K562 (cell line): ENCODE data around the gene APBB2. TPM values are rescaled to one million over a fixed set of nuclear protein-coding genes. Genes with fewer than 3 reads are reported as not detected.

ENCODE experiments used
- ATAC-seq: fragments of 200-7000 bp; cut with Tn5 transposase; 3 replicates; pipeline ENCODE4 v1.9.1; 2020; ENCODE audit warnings: moderate library complexity
- BruUV-seq: library from RNA; stranded (reverse); fragments of 400-500 nt; replicated peaks from 2 replicates; lab custom pipeline; 2021; lab: Mats Ljungman, UMichigan
- CTCF ChIA-PET: fragments of 300-600 bp; formaldehyde crosslinking; extraction: SDS; loops from one replicate; lab custom pipeline; 2021; ENCODE audit warnings: low intra/inter-chr PET ratio; lab: Yijun Ruan, JAX
- POLR2A ChIA-PET: fragments of 300-600, 350-650 bp; sonication (Branson Sonifier 250); formaldehyde crosslinking; extraction: SDS; loops from one replicate; lab custom pipeline; 2021; ENCODE audit warnings: antibody characterized with exemption, inconsistent platforms; lab: Yijun Ruan, JAX
- DNase-seq, 4 experiments: peaks; one replicate each; pipeline versions ENCODE4 v3.0.0 to v3.0.0-alpha.2; 2011 to 2018; ENCODE audit warnings: low spot score in 3 of 4, mixed read lengths in 3 of 4; ENCODE audit errors: extremely low read depth in 1 of 4
- FAIRE-seq: peaks from 2 replicates; lab custom pipeline; 2011; peaks lifted over from hg19 to GRCh38; lab: Jason Lieb, UNC
- H2AFZ ChIP-seq: 2 replicates; pipeline ENCODE4 v1.6.0; 2011; ENCODE audit warnings: low read depth, low read length, control low read depth, inconsistent platforms
- H3K27ac ChIP-seq: fragments of 200-600 bp; 3 replicates; pipeline ENCODE4 v1.8.0; 2011; ENCODE audit warnings: low read depth, mild to moderate bottlenecking, control low read depth, inconsistent platforms, low read length, moderate library complexity, mixed read lengths; ENCODE audit errors: extremely low read depth
- H3K27me3 ChIP-seq, 2 experiments: fragments of 300-600 bp in 1 of 2; 2 replicates in 1 of 2; 3 replicates in 1 of 2; pipeline versions ENCODE4 v1.6.0 to v1.8.0; 2011; ENCODE audit warnings: inconsistent platforms in 2 of 2, low read length in 2 of 2, mild to moderate bottlenecking in 1 of 2, mixed read lengths in 1 of 2, moderate library complexity in 1 of 2; ENCODE audit not compliant: control insufficient read depth in 2 of 2, insufficient read depth in 2 of 2
- H3K36me3 ChIP-seq: fragments of 300-600 bp; 3 replicates; pipeline ENCODE4 v1.8.0; 2011; ENCODE audit warnings: mild to moderate bottlenecking, low read length, inconsistent platforms; ENCODE audit not compliant: control insufficient read depth, insufficient read depth
- H3K4me1 ChIP-seq, 2 experiments: fragments of 200-600 bp in 1 of 2; replicated peaks in 1 of 2; 2 replicates in 1 of 2; 3 replicates in 1 of 2; pipeline versions ENCODE4 v1.5.1 to v1.8.0; 2011; ENCODE audit warnings: inconsistent platforms in 2 of 2, low read length in 2 of 2, mild to moderate bottlenecking in 1 of 2, mixed read lengths in 1 of 2, moderate library complexity in 1 of 2; ENCODE audit not compliant: control insufficient read depth in 2 of 2, insufficient read depth in 2 of 2
- H3K4me2 ChIP-seq: 2 replicates; pipeline ENCODE4 v1.6.1; 2011; ENCODE audit warnings: low read length, control low read depth, inconsistent platforms, mixed read lengths; ENCODE audit not compliant: insufficient read depth
- H3K4me3 ChIP-seq: fragments of 200-600 bp; sonication (generic), shearing (Covaris generic); 2 replicates; pipeline ENCODE4 v1.5.1; 2016; ENCODE audit warnings: control low read depth, inconsistent platforms
- H3K79me2 ChIP-seq: fragments of 200-600 bp; 3 replicates; pipeline ENCODE4 v1.8.0; 2011; ENCODE audit warnings: low read length, inconsistent platforms; ENCODE audit not compliant: control insufficient read depth, insufficient read depth
- H3K9ac ChIP-seq, 2 experiments: 2 replicates each; pipeline versions ENCODE4 v1.6.0 to v1.6.1; 2011; ENCODE audit warnings: low read depth in 2 of 2, low read length in 2 of 2, control low read depth in 1 of 2, inconsistent platforms in 1 of 2, mild to moderate bottlenecking in 1 of 2, mixed read lengths in 1 of 2; ENCODE audit not compliant: insufficient read depth in 1 of 2
- H3K9me1 ChIP-seq: one replicate; pipeline ENCODE4 v1.6.0; 2011; ENCODE audit warnings: inconsistent platforms, mild to moderate bottlenecking, low read length, moderate library complexity; ENCODE audit not compliant: control insufficient read depth, insufficient read depth
- H3K9me3 ChIP-seq: replicated peaks from 2 replicates; pipeline ENCODE4 v1.5.1; 2011; ENCODE audit warnings: low read depth, low read length, inconsistent platforms; ENCODE audit not compliant: control insufficient read depth, insufficient read depth
- H4K20me1 ChIP-seq: replicated peaks from 2 replicates; pipeline ENCODE4 v1.6.1; 2011; ENCODE audit warnings: low read length, inconsistent platforms, mixed read lengths; ENCODE audit not compliant: control insufficient read depth, insufficient read depth
- CREM ChIP-seq: IDR thresholded peaks from 2 replicates; pipeline ENCODE4 v1.6.1; 2014; ENCODE audit warnings: antibody characterized with exemption, low read depth
- DNMT1 ChIP-seq: fragments of 450-650 bp; IDR thresholded peaks from 2 replicates; pipeline ENCODE4 v1.6.1; 2016; ENCODE audit warnings: antibody characterized with exemption, mild to moderate bottlenecking
- E2F3 ChIP-seq: fragments of 250-450 bp; sonication (Bioruptor Pico); IDR thresholded peaks from 2 replicates; pipeline ENCODE4 v1.4.0; 2020; ENCODE audit warnings: mild to moderate bottlenecking
- HEY1 ChIP-seq: fragments of 250-450 bp; sonication (Bioruptor Pico); IDR thresholded peaks from 2 replicates; pipeline ENCODE4 v1.5.0; 2020; ENCODE audit warnings: mild to moderate bottlenecking, moderate library complexity, borderline replicate concordance
- ID3 ChIP-seq, 2 experiments: fragments of 250-450 bp in 1 of 2; fragments of 450-650 bp in 1 of 2; sonication (Bioruptor Pico) in 1 of 2; IDR thresholded peaks; 2 replicates each; pipeline versions ENCODE4 v1.6.1 to v1.8.0; 2016 to 2021; ENCODE audit warnings: mild to moderate bottlenecking in 2 of 2, moderate library complexity in 2 of 2, missing compliant biosample characterization in 1 of 2, missing genetic modification characterization in 1 of 2
- KAT2B ChIP-seq: IDR thresholded peaks from one replicate; pipeline ENCODE4 v1.6.1; 2012; ENCODE audit warnings: low read depth, mild to moderate bottlenecking, control low read depth, inconsistent platforms, low read length, moderate library complexity
- MAFF ChIP-seq: IDR thresholded peaks from 2 replicates; pipeline ENCODE4 v1.6.1; 2012; ENCODE audit warnings: low read length, improper control_type of control experiment
- MYNN ChIP-seq, 2 experiments: sonication (generic); formaldehyde crosslinking in 1 of 2; IDR thresholded peaks; 2 replicates each; pipeline versions ENCODE4 v1.5.0 to v1.6.1; 2016 to 2020; ENCODE audit warnings: antibody characterized with exemption in 1 of 2, missing genetic modification reagents in 1 of 2
- POU5F1 ChIP-seq: fragments of 150-350 bp; IDR thresholded peaks from 2 replicates; pipeline ENCODE4 v1.6.1; 2014; ENCODE audit warnings: borderline replicate concordance, low read length, low read depth, mild to moderate bottlenecking; ENCODE audit not compliant: partially characterized antibody
- RAD51 ChIP-seq: fragments of 450-650 bp; IDR thresholded peaks from 2 replicates; pipeline ENCODE4 v1.7.1; 2016; ENCODE audit warnings: low read depth, mild to moderate bottlenecking, borderline replicate concordance
- RBM39 ChIP-seq: fragments of 200-400 bp; formaldehyde crosslinking; optimal IDR thresholded peaks from 2 replicates; pipeline ENCODE3; 2018; ENCODE audit warnings: low read depth, low read length
- SMC3 ChIP-seq: conservative IDR thresholded peaks from 2 replicates; pipeline ENCODE4 v1.6.1; 2011; ENCODE audit warnings: low read depth, low read length, improper control_type of control experiment; ENCODE audit not compliant: insufficient read depth
- ZFP30 ChIP-seq: fragments of 250-450 bp; sonication (Bioruptor Pico); IDR thresholded peaks from 2 replicates; pipeline ENCODE4 v1.8.0; 2022; ENCODE audit warnings: moderate library complexity, mild to moderate bottlenecking, inconsistent platforms, borderline replicate concordance
- ZNF408 ChIP-seq: fragments of 250-450 bp; sonication (Bioruptor Pico); IDR thresholded peaks from 2 replicates; pipeline ENCODE4 v1.4.0; 2020; ENCODE audit warnings: low read depth, mild to moderate bottlenecking, moderate library complexity
- WGBS: fragments of 100-300 bp; shearing (Covaris generic); methylation state at CpG from one replicate; pipeline ENCODE4 v1.1.6; 2016; ENCODE audit warnings: low coverage, mixed read lengths; ENCODE audit not compliant: insufficient coverage; ENCODE audit errors: missing lambda C conversion rate; 5-methylcytosine and 5-hydroxymethylcytosine counted together
- in situ Hi-C: fragments of 300-500 bp; cut with MboI; formaldehyde crosslinking; loops from 4 replicates; pipeline ENCODE4 v1.15.0; 2018; ENCODE audit warnings: inconsistent platforms, mixed read lengths
- intact Hi-C: fragments of 100-400 bp; cut with micrococcal nuclease; formaldehyde crosslinking; loops from 2 replicates; pipeline ENCODE4 v1.14.2; 2022
- polyA plus RNA-seq, 8 experiments: library from polyadenylated mRNA; depleted of rRNA in 4 of 8; stranded (reverse) in 5 of 8; unstranded in 3 of 8; fragments of >200 nt; fragmentation: Nextera tagmentation in 2 of 8; fragmentation: Illumina TruSeq in 1 of 8; extraction: Ambion mirVana in 2 of 8; extraction: Trizol in 1 of 8; gene quantifications; 2 replicates each; pipeline versions ENCODE4 v1.2.1 to v1.2.3, GENCODE V29; 2011 to 2014; ENCODE audit warnings: inconsistent platforms in 1 of 8, missing spikeins in 1 of 8
- total RNA-seq, 7 experiments: library from RNA; depleted of rRNA in 6 of 7; stranded (reverse); fragments of >200 nt in 6 of 7; fragmentation: Illumina TruSeq in 2 of 7; extraction: Trizol in 2 of 7; gene quantifications; 2 replicates each; pipeline versions ENCODE4 v1.2.1 to v1.2.3, GENCODE V29; 2011 to 2021; ENCODE audit warnings: low replicate concordance in 1 of 7

Gene APBB2
- total and polyA plus RNA-seq, 9 of the 15 experiments (the other 6 are each of a cell fraction or from before 2014, with no cell fraction given): 0.08 to 2.1 (median 1.4) TPM

DNA sequence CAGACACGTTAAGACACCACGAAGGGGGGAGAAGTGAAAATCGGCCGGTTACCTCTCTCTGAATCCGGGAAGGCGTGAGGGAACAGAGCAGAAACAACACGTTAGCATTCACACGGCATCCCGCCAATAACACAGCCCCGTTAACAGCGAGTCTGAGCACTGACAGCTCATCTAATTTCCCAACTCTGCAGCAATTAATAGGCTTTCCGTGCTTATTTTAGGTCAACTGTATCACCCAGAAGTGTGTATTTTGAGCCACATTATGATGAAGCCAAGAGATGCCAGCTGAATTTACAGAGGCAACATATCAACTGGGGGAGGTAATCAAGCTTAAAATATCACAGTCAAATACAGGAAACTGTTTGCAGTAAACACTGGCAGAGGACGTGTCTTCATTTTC is 372.0 kb downstream of the APBB2 start:
- no peak overlapping the region for H3K27ac ChIP-seq
- ChIA-PET CTCF (no interaction called here), POLR2A (no interaction called here)
- H3K9me1 ChIP-seq: no peaks in the 10 kb centered on the region
- intact Hi-C loops (loop anchor here (5.0 to 10.0 kb wide), 2 partner anchors 105 to 518 kb away; no protein-coding TSS in a partner anchor), in situ Hi-C loops (loop anchor here (5.0 kb wide), 1 partner anchor 105 kb away; no protein-coding TSS in a partner anchor)
- H4K20me1 ChIP-seq: no peaks in the 10 kb centered on the region
- no peaks in the 10 kb centered on the region for H3K9me3 ChIP-seq
- no TSS peak for BruUV-seq
- H3K79me2 ChIP-seq: no peaks in the 10 kb centered on the region
- FAIRE-seq (no peak), ATAC-seq (no peak), DNase-seq (no peak)
- H3K4me3 ChIP-seq: no peak overlapping the region
- peaks cover 8 to 11% of the 10 kb centered on the region in 2 experiments; a peak in 3 of 5 replicates for H3K27me3 ChIP-seq
- H3K4me1 ChIP-seq: no peaks in the 10 kb centered on the region; a peak in 1 of 5 replicates
- 0% methylated on average over 13 of the region's 13 CpGs for WGBS
- TF ChIP-seq ZNF408 (CRISPR knock-in tag) (no peak), HEY1 (no peak)
- no peak overlapping the region for H2AFZ ChIP-seq
- no peaks in the 10 kb centered on the region for H3K36me3 ChIP-seq
- no peak overlapping the region for H3K4me2 ChIP-seq
- H3K9ac ChIP-seq: no peak overlapping the region

DNA sequence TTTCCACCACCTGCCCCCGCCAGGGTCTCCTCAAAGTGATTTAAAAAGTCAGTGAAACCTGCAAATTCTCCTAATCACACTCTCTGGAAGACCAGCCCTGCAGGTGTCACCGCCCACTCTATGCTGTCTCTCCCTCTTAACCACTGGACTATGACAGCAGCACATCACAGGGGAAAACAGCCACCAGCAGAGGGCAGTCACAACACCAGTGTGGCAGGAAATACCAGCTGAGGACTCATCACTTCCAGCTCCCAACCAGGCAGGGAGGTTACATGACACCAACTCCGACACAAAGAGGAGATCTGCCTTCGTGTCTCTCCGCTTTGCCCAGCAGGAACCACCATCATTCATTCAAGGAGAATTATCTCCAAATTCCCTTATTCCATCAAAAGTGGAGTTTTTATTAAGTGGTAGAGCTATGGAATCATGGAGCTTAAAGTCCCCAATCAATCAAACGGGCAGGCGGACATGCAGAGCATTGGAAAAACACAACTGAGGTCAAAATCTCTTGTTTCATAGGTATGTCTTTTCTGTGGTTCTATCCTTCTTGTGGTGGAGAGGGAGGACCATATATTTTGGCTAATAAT is 373.3 kb downstream of the APBB2 start:
- Histone ChIP-seq H3K27me3 (peaks cover 8 to 24% of the 10 kb centered on the region in 2 experiments; a peak in 4 of 5 replicates), H3K36me3 (no peaks in the 10 kb centered on the region), H3K4me3 (no peak overlapping the region), H3K27ac (no peak overlapping the region), H2AFZ (no peak overlapping the region), H4K20me1 (no peaks in the 10 kb centered on the region), H3K9me3 (no peaks in the 10 kb centered on the region), H3K4me2 (no peak overlapping the region), H3K4me1 (no peaks in the 10 kb centered on the region; a peak in 1 of 5 replicates), H3K9ac (no peak overlapping the region), H3K9me1 (no peaks in the 10 kb centered on the region), H3K79me2 (no peaks in the 10 kb centered on the region)
- DNase-seq (peak; percentile 55 to 73 (median 64)), ATAC-seq (peak; percentile 95), FAIRE-seq (peak; percentile 92)
- intact Hi-C loops (loop anchor here (5.0 to 10.0 kb wide), 2 partner anchors 104 to 516 kb away; no protein-coding TSS in a partner anchor), in situ Hi-C loops (loop anchor here (5.0 kb wide), 1 partner anchor 104 kb away; no protein-coding TSS in a partner anchor)
- no TSS peak for BruUV-seq
- CTCF ChIA-PET: no interaction called here
- POLR2A ChIA-PET: interaction anchor here (0.6 to 0.9 kb wide), 2 partner anchors 12 to 506 kb away, joined by 3 to 6 read pairs; partner anchors contain the start of gene CHRNA9
- 3% methylated on average over 7 of the region's 7 CpGs for WGBS
- TF ChIP-seq RAD51 (no peak), DNMT1 (no peak), POU5F1 (no peak), ZFP30 (no peak), MAFF (no peak), SMC3 (peak; percentile 45), E2F3 (no peak), RBM39 (no peak), CREM (peak; percentile 55; the same call in 1 of the 2 replicates), ID3 (CRISPR knock-in tag; IDR thresholded peaks at IDR 0.05) (no peak), ID3 (tag; IDR thresholded peaks at IDR 0.05) (no peak), KAT2B (no peak), MYNN (IDR thresholded peaks at IDR 0.05) (no peak), MYNN (CRISPR knock-in tag; IDR thresholded peaks at IDR 0.05) (no peak)
